HCT116 (cell line): Measurements from ENCODE around the gene ABCC11. TPM values are rescaled to one million over a fixed set of nuclear protein-coding genes. Genes with fewer than 3 reads are reported as not detected.

Source experiments
- ATAC-seq: fragments of 200-7000 bp; cut with Tn5 transposase; 2 replicates; pipeline ENCODE4 v1.9.1; 2020; ENCODE audit warnings: mild to moderate bottlenecking, moderate library complexity
- BruUV-seq: library from RNA; stranded (reverse); fragments of 400-500 nt; replicated peaks from 2 replicates; lab custom pipeline; 2021; lab: Mats Ljungman, UMichigan
- CTCF ChIA-PET: fragments of 300-600 bp; sonication (Branson Sonifier 250); formaldehyde crosslinking; loops from one replicate; lab custom pipeline; 2021; ENCODE audit warnings: antibody characterized with exemption; lab: Charles Lee
- POLR2A ChIA-PET: fragments of 300-600, 350-600 bp; sonication (Branson Sonifier 250); formaldehyde crosslinking; loops from one replicate; lab custom pipeline; 2021; ENCODE audit warnings: antibody characterized with exemption; lab: Charles Lee
- RAD21 ChIA-PET, 2 experiments: fragments of 300-600 bp; sonication (Branson Sonifier 250); formaldehyde crosslinking; loops; one replicate each; lab custom pipeline; 2023; ENCODE audit warnings: low total read pairs in 2 of 2; ENCODE audit not compliant: uncharacterized antibody in 2 of 2, unreplicated experiment in 2 of 2, low non-redundant PET in 1 of 2; lab: Charles Lee
- DNase-seq: peaks from one replicate; pipeline ENCODE4 v3.0.0-alpha.2; 2010; ENCODE audit warnings: low read depth, low spot score
- H2AFZ ChIP-seq: fragments of 200-600 bp; shearing (Covaris generic), sonication (generic); 2 replicates; pipeline ENCODE4 v1.6.1; 2017; ENCODE audit warnings: low read depth, mixed run types, mixed read lengths, antibody characterized with exemption, low read length; ENCODE audit not compliant: poor library complexity, severe bottlenecking
- H3K27ac ChIP-seq: 2 replicates; pipeline ENCODE4 v1.5.1; 2012; ENCODE audit warnings: low read depth, low read length
- H3K27me3 ChIP-seq: fragments of 200-600 bp; sonication (generic); 2 replicates; pipeline ENCODE4 v1.6.1; 2016; ENCODE audit warnings: mixed run types, low read length, mixed read lengths; ENCODE audit not compliant: insufficient read depth
- H3K36me3 ChIP-seq, 2 experiments: fragments of 200-500 bp in 1 of 2; fragments of 200-600 bp in 1 of 2; sonication (Bioruptor generic) in 1 of 2; sonication (generic) in 1 of 2; 2 replicates each; pipeline versions ENCODE4 v1.5.1 to v1.6.1; 2014 to 2016; ENCODE audit warnings: low read length in 2 of 2, inconsistent platforms in 1 of 2, mixed read lengths in 1 of 2, mixed run types in 1 of 2; ENCODE audit not compliant: insufficient read depth in 2 of 2, control insufficient read depth in 1 of 2
- H3K4me1 ChIP-seq, 2 experiments: fragments of 200-600 bp in 1 of 2; sonication (generic) in 1 of 2; 2 replicates each; pipeline versions ENCODE4 v1.5.1 to v1.6.1; 2012 to 2017; ENCODE audit warnings: low read length in 2 of 2, inconsistent platforms in 1 of 2, mild to moderate bottlenecking in 1 of 2, mixed read lengths in 1 of 2, mixed run types in 1 of 2, moderate library complexity in 1 of 2; ENCODE audit not compliant: insufficient read depth in 2 of 2, control insufficient read depth in 1 of 2
- H3K4me2 ChIP-seq: fragments of 200-600 bp; sonication (generic); 2 replicates; pipeline ENCODE4 v1.6.1; 2017; ENCODE audit warnings: mixed run types, low read length, mixed read lengths
- H3K4me3 ChIP-seq, 2 experiments: fragments of 200-600 bp in 1 of 2; sonication (generic) in 1 of 2; replicated peaks in 1 of 2; 2 replicates each; pipeline ENCODE4 v1.5.1; 2011 to 2016; ENCODE audit warnings: low read length in 2 of 2, control low read depth in 1 of 2, low read depth in 1 of 2, mild to moderate bottlenecking in 1 of 2, mixed read lengths in 1 of 2, mixed run types in 1 of 2
- H3K79me2 ChIP-seq: fragments of 200-600 bp; sonication (generic); 2 replicates; pipeline ENCODE4 v1.6.1; 2017; ENCODE audit warnings: mild to moderate bottlenecking, mixed run types, low read length, moderate library complexity, mixed read lengths; ENCODE audit not compliant: insufficient read depth
- H3K9ac ChIP-seq: fragments of 200-600 bp; sonication (generic); 2 replicates; pipeline ENCODE4 v1.6.1; 2016; ENCODE audit warnings: low read length, mixed read lengths
- H3K9me2 ChIP-seq: fragments of 200-600 bp; sonication (generic), shearing (Covaris generic); 2 replicates; pipeline ENCODE4 v1.6.1; 2017; ENCODE audit warnings: mixed run types, mild to moderate bottlenecking, moderate library complexity; ENCODE audit not compliant: insufficient read depth
- H3K9me3 ChIP-seq, 2 experiments: fragments of 200-500 bp in 1 of 2; fragments of 200-600 bp in 1 of 2; sonication (Bioruptor generic) in 1 of 2; sonication (generic) in 1 of 2; 2 replicates each; pipeline ENCODE4 v1.6.1; 2014 to 2017; ENCODE audit warnings: low read length in 2 of 2, mixed read lengths in 2 of 2, inconsistent platforms in 1 of 2, low read depth in 1 of 2, mild to moderate bottlenecking in 1 of 2, mixed run types in 1 of 2, moderate library complexity in 1 of 2; ENCODE audit not compliant: control insufficient read depth in 1 of 2, insufficient read depth in 1 of 2
- H4K20me1 ChIP-seq: fragments of 200-600 bp; sonication (generic), shearing (Covaris generic); 2 replicates; pipeline ENCODE4 v1.6.1; 2017; ENCODE audit warnings: mixed run types, mild to moderate bottlenecking, moderate library complexity; ENCODE audit not compliant: insufficient read depth
- CBX3 ChIP-seq: IDR thresholded peaks from 2 replicates; pipeline ENCODE4 v1.6.1; 2012; ENCODE audit warnings: low read depth
- CTCF ChIP-seq, 3 experiments: fragments of 200-600 bp in 1 of 3; sonication (generic) in 1 of 3; IDR thresholded peaks in 2 of 3; conservative IDR thresholded peaks in 1 of 3; 2 replicates each; pipeline ENCODE4 v1.5.1; 2012 to 2017; ENCODE audit warnings: low read depth in 2 of 3, low read length in 2 of 3, antibody characterized with exemption in 1 of 3, borderline replicate concordance in 1 of 3, control low read depth in 1 of 3, mild to moderate bottlenecking in 1 of 3, mixed read lengths in 1 of 3, mixed run types in 1 of 3, moderate library complexity in 1 of 3; ENCODE audit not compliant: insufficient read depth in 1 of 3
- EGR1 ChIP-seq: IDR thresholded peaks from 2 replicates; pipeline ENCODE4 v1.6.1; 2012; ENCODE audit warnings: low read depth
- ELF1 ChIP-seq: IDR thresholded peaks from 2 replicates; pipeline ENCODE4 v1.6.1; 2012; ENCODE audit warnings: low read depth, borderline replicate concordance
- EZH2phosphoT487 ChIP-seq: fragments of 200-600 bp; IDR thresholded peaks from 2 replicates; pipeline ENCODE4 v1.6.1; 2018; ENCODE audit warnings: antibody characterized with exemption, borderline replicate concordance
- FOSL1 ChIP-seq: IDR thresholded peaks from 2 replicates; pipeline ENCODE4 v1.6.1; 2012; ENCODE audit warnings: low read depth
- JUND ChIP-seq: IDR thresholded peaks from 2 replicates; pipeline ENCODE4 v1.6.1; 2012
- POLR2A ChIP-seq: IDR thresholded peaks from 2 replicates; pipeline ENCODE4 v1.7.0; 2011; ENCODE audit warnings: borderline replicate concordance; ENCODE audit not compliant: insufficient read depth, insufficient read length; ENCODE audit errors: extremely low read depth
- POLR2AphosphoS5 ChIP-seq: IDR thresholded peaks from 2 replicates; pipeline ENCODE4 v1.6.1; 2011; ENCODE audit warnings: mild to moderate bottlenecking, low read depth, low read length, moderate library complexity
- REST ChIP-seq: IDR thresholded peaks from 2 replicates; pipeline ENCODE4 v1.6.1; 2012; ENCODE audit warnings: low read depth
- SIN3A ChIP-seq: IDR thresholded peaks from 2 replicates; pipeline ENCODE4 v1.6.1; 2012; ENCODE audit warnings: low read depth
- SP1 ChIP-seq: IDR thresholded peaks from 2 replicates; pipeline ENCODE4 v1.6.1; 2012; ENCODE audit warnings: low read depth
- SRF ChIP-seq: IDR thresholded peaks from 2 replicates; pipeline ENCODE4 v1.6.1; 2012; ENCODE audit warnings: low read depth
- TCF7L2 ChIP-seq: IDR thresholded peaks from 2 replicates; pipeline ENCODE4 v1.7.0; 2011; ENCODE audit warnings: borderline replicate concordance, inconsistent platforms; ENCODE audit not compliant: insufficient read depth, insufficient read length; ENCODE audit errors: extremely low read depth
- YY1 ChIP-seq: IDR thresholded peaks from 2 replicates; pipeline ENCODE4 v1.6.1; 2011; ENCODE audit warnings: low read length, low read depth, moderate library complexity, mild to moderate bottlenecking; ENCODE audit not compliant: insufficient replicate concordance; ENCODE audit errors: extremely low read depth
- ZBTB33 ChIP-seq: IDR thresholded peaks from 2 replicates; pipeline ENCODE4 v1.6.1; 2011; ENCODE audit warnings: mild to moderate bottlenecking, low read length, moderate library complexity; ENCODE audit not compliant: insufficient replicate concordance; ENCODE audit errors: extremely low read depth
- ZNF274 ChIP-seq: fragments of 200-500 bp; sonication (Bioruptor generic); IDR thresholded peaks from 2 replicates; pipeline ENCODE4 v1.6.1; 2014; ENCODE audit warnings: mild to moderate bottlenecking, low read depth, low read length, inconsistent platforms
- intact Hi-C: fragments of 100-400 bp; cut with micrococcal nuclease; formaldehyde crosslinking; loops from 2 replicates; pipeline ENCODE4 v1.10.0; 2022
- total RNA-seq: library from RNA; stranded (reverse); gene quantifications from one replicate; pipeline ENCODE4 v1.2.1, GENCODE V29; 2021; ENCODE audit not compliant: unreplicated experiment

Gene ABCC11
- total RNA-seq, 1 experiment from 2014 or later: 0.54 TPM

GRCh38 chr16:48143812-48144368, 103.4 kb downstream of the ABCC11 start (continued):
- no peak for TF ChIP-seq SIN3A

- Histone ChIP-seq H3K4me1 (peaks cover 0 to 4% of the 10 kb centered on the region in 2 experiments; a peak in 1 of 4 replicates), H3K4me3 (no peak overlapping the region), H3K36me3 (no peaks in the 10 kb centered on the region), H3K27ac (no peak overlapping the region), H3K9ac (no peak overlapping the region), H3K27me3 (no peaks in the 10 kb centered on the region), H3K79me2 (no peaks in the 10 kb centered on the region), H2AFZ (no peak overlapping the region), H4K20me1 (no peaks in the 10 kb centered on the region), H3K4me2 (no peak overlapping the region), H3K9me2 (no peaks in the 10 kb centered on the region), H3K9me3 (no peaks in the 10 kb centered on the region)
- ChIA-PET POLR2A (no interaction called here), CTCF (no interaction called here), RAD21 (no interaction called here)
- TF ChIP-seq SP1: no peak
- TF ChIP-seq POLR2A: no peak
- TF ChIP-seq POLR2AphosphoS5: no peak
- no peak for TF ChIP-seq ZBTB33
- no peak for TF ChIP-seq ELF1
- TF ChIP-seq CBX3: no peak
- no peak for TF ChIP-seq EZH2phosphoT487
- TF ChIP-seq ZNF274: no peak
- TF ChIP-seq JUND: no peak
- no peak for TF ChIP-seq EGR1
- TF ChIP-seq REST: no peak
- no peak for TF ChIP-seq FOSL1
- no peak for TF ChIP-seq YY1
- no peak for TF ChIP-seq SRF
- TF ChIP-seq CTCF (IDR thresholded peaks at IDR 0.05 in 2 of 3, conservative IDR thresholded peaks at IDR 0.05 in 1 of 3; ENCODE audit: borderline replicate concordance in 1 of 3, insufficient read depth in 1 of 3, low read depth in 2 of 3, low read length in 2 of 3): no peak
- TF ChIP-seq TCF7L2: no peak
- intact Hi-C loops: no loop called here
- DNase-seq (no peak), ATAC-seq (no peak)
- no TSS peak for BruUV-seq
Observed at GRCh38 chr16:48140821-48141220, 106.5 kb downstream of the ABCC11 start.
